Rectal smooth muscle tissue (tissue), 1 donor: ENCODE results near the gene ZFP36.
"Not testable (repeated sequence)": the region's sequence is repeated elsewhere in the genome, so short reads cannot be mapped to it uniquely, and the experiment has no call there.

Source experiments
- H3K27ac ChIP-seq: one replicate; pipeline ENCODE4 v1.7.0; 2013; ENCODE audit warnings: low read depth, low read length, inconsistent platforms
- H3K27me3 ChIP-seq: one replicate; pipeline ENCODE4 v1.7.0; 2013; ENCODE audit warnings: low read length; ENCODE audit not compliant: control insufficient read depth, insufficient read depth
- H3K36me3 ChIP-seq: one replicate; pipeline ENCODE4 v1.7.0; 2013; ENCODE audit warnings: low read length; ENCODE audit not compliant: control insufficient read depth, insufficient read depth
- H3K4me1 ChIP-seq: one replicate; pipeline ENCODE4 v1.7.0; 2013; ENCODE audit warnings: low read length; ENCODE audit not compliant: control insufficient read depth, insufficient read depth
- H3K4me3 ChIP-seq: one replicate; pipeline ENCODE4 v1.7.0; 2013; ENCODE audit warnings: low read length
- H3K9ac ChIP-seq: one replicate; pipeline ENCODE4 v1.7.0; 2013; ENCODE audit warnings: low read length

Gene ZFP36

DNA sequence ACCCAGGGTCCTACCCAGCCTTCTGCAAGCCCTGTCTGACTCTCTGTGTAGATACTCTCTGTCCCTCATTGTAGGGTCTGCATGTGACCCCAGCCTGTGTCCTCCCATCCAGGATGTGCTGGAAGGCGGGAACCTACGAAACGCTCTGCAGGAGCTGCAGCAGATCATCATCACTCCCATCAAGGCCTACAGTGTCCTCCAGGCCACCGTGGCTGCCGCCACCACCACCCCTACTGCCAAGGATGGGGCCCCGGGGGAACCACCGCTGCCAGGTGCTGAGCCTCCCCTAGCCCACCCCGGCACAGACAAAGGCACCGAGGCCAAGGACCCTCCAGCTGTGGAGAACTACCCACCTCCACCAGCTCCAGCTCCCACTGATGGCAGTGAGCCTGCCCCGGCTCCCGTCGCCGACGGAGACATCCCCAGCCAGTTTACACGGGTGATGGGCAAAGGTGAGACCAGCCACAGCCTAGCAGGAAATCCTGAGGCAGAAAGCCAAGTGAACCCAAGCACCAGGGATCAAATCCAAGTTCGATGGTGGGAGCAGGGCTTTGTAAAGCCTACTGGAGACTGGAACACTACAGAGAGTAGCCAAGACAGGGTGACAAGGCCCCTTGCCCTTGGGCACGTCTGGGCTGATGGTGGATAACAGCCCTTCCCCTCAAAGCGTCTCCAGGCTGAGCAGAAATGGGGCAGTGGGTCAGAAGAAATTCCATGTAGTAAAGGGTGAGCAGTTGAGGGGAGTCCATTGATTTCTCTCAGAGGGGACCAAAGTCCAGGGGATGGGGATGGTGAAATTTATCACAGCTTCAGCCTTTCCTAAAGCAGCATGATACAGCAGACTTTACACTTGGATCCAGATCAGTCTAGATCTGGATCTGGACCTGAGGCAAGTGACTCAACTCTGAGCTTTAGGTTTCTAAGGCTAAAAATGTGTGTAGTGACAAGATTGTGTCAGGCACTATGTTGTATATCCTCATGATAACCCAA, 29.0 kb upstream of the ZFP36 start:
- Histone ChIP-seq H3K4me3 (no peak overlapping the region), H3K27ac (no peak overlapping the region), H3K9ac (no peak overlapping the region), H3K4me1 (peaks cover 8% of the 10 kb centered on the region), H3K27me3 (no peaks in the 10 kb centered on the region), H3K36me3 (peaks cover 54% of the 10 kb centered on the region)

DNA sequence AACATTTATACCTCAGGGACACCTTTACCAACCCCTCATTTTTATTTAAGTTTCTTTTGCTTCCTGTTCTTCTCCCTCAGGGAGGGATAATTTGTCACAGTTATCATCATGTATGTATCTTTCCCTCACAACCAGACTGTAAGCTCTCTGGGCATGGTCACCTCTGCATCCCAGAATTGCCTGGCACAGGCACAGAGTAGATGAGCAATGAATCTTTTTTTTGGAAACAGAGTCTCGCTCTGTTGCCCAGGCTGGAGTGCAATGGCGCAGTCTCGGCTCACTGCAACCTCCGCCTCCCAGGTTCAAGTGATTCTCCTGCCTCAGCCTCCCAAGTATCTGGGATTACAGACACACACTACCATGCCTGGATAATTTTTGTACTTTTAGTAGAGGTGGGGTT, 27.3 kb upstream of the ZFP36 start:
- not testable (repeated sequence) for H3K27ac ChIP-seq, H3K4me3 ChIP-seq, H3K4me1 ChIP-seq, H3K27me3 ChIP-seq, H3K9ac ChIP-seq
- H3K36me3 ChIP-seq, result peaks cover 57% of the 10 kb centered on the region

DNA sequence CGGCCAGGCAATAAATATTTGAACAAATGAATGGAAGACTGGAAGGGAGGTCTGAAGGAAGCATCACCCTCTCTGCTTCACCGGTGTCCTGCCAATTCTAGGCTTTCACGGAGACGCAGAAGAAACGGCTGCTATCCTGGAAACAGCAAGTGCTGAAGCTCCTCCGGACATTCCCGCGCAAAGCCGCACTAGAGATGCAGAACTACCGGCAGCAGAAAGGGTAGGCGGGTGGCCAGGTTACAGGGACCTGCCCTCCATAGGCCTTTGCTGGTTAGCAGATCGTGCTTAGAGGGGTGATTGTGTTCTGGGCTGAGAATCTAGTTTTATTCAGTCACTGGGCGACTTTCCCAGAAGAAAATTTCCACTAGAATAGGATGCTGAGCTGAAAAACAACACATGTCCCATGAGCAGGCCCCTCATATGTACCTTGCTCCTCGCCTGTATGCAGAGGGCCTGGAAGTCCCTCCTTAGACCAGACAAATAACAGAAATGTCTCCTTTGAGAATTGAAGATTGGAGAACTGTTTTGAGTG, 26.7 kb upstream of the ZFP36 start:
- no peaks in the 10 kb centered on the region for H3K27me3 ChIP-seq
- no peak overlapping the region for H3K4me3 ChIP-seq
- H3K27ac ChIP-seq, result no peak overlapping the region
- H3K4me1 ChIP-seq, result no peaks in the 10 kb centered on the region
- no peak overlapping the region for H3K9ac ChIP-seq
- H3K36me3 ChIP-seq, result peaks cover 56% of the 10 kb centered on the region

DNA sequence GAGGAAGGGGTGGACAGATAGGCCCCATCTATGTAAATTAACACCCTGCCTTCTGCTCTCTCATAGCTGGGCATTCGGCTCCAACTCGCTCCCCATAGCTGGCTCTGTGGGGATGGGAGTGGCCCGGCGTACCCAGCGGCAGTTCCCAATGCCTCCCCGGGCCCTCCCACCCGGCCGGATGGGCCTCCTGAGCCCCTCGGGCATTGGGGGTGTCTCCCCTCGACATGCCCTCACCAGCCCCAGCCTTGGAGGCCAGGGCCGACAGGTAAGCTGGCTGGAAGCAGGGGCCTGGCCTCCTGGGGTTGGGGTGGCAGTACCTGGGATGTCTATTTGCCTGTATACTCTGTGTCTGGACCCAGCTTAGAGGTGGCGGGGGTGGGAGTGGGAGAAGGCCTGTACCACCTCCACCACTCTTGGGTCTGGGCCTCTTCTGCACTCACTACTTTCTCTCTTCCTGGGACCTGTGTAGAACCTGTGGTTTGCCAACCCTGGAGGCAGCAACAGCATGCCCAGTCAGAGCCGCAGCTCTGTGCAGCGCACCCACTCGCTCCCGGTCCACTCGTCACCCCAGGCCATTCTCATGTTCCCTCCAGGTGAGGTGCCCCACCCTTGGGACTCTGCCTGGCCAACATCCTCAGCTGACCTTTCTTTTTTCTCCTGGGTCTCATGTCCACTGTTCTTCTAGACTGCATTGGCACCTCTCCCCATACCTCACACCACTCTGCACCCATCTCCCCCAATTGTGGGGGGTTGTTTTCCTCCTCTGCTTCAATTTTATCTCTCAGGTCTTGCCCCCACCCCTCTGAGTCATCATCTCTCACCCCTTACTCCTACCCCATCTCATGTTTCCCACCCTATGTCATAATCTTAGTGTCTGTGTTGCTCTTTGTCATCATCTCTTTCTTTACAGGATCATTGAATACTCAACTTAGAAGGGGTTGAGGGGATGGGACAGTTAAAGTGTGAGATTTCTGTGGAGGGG, 25.8 kb upstream of the ZFP36 start:
- Histone ChIP-seq H3K27ac (no peak overlapping the region), H3K9ac (no peak overlapping the region)

DNA sequence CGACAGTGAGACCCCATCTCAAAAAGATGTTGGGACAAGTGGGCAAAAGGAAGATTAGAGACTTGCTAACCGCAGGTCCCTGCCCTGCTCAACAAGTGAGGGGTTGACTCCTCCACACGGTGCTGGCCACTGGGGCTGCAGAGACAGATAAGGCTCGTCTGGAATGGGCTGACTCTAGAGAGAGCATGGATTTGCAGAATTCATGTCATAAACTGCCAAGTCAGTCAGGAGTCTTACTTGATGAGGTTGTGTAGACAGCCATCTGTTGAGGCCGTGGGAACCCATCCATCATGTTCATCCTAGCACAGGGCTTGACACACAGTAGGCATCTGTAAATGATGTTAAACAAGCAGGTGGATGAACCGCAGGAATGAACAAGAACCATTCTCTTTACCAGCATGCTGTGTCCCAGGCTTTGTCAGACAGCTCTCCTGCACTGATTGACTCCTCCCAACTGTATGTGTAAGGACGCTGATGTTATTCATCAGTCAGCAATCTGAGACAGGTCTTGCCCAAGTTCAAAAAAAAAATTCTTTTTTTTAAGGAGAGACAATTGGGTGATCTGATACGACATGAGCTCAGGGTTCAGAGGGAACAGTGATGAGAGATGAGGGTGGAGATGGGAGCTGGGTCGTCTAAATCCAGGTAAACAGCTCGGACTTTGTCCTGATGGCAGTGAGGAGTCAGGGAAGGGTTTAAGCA, 24.6 kb upstream of the ZFP36 start:
- peaks cover 56% of the 10 kb centered on the region for H3K36me3 ChIP-seq
- no peak overlapping the region for H3K27ac ChIP-seq

More for the DNA sequence above, 25.8 kb upstream of the ZFP36 start:
- no peaks in the 10 kb centered on the region for H3K27me3 ChIP-seq
- H3K36me3 ChIP-seq, result peaks cover 50% of the 10 kb centered on the region
- H3K4me3 ChIP-seq, result no peak overlapping the region
- no peaks in the 10 kb centered on the region for H3K4me1 ChIP-seq

DNA sequence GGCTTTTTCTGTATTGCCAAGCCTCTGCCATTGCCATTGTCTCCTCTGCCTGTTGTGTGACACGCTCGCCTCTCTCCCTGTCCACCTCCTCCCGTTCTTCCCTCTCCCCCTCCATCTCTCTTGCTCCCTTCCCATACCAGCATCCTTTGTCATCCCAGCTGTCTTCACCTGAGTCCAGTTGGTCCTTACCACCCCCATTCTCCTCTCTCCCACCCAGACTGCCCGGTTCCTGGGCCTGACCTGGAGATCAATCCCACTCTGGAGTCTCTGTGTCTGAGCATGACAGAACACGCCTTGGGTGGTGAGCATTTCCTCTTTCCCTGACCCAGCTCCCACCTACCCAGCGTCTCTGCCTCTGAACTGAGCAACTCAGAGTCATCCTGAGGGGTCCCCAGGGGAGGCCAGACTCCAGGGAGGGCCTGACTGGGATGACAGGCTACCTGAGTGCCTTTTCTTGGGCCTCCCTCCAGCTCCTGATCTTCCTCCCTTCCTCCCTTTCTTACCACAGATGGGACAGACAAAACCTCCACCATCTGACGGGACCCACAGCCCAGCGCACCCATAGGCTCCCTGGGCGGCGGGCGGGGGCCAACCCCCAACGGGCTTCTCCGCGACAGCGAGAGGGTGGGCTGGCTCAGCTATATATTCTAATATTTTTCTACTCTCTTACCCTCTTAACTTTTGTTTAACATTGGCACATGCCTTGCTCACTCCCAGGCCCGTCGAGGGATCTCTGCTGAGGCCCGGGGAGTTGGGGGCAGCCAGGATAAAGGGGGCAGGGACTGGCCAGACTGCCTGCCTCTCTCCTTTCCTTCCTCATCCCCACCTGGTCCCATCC, 23.4 kb upstream of the ZFP36 start:
- Histone ChIP-seq H3K4me3 (no peak overlapping the region), H3K4me1 (no peaks in the 10 kb centered on the region), H3K36me3 (peaks cover 51% of the 10 kb centered on the region), H3K27me3 (no peaks in the 10 kb centered on the region), H3K27ac (no peak overlapping the region), H3K9ac (no peak overlapping the region)

More for the DNA sequence above, 24.6 kb upstream of the ZFP36 start:
- no peaks in the 10 kb centered on the region for H3K4me1 ChIP-seq
- H3K9ac ChIP-seq, result no peak overlapping the region
- no peaks in the 10 kb centered on the region for H3K27me3 ChIP-seq
- no peak overlapping the region for H3K4me3 ChIP-seq

DNA sequence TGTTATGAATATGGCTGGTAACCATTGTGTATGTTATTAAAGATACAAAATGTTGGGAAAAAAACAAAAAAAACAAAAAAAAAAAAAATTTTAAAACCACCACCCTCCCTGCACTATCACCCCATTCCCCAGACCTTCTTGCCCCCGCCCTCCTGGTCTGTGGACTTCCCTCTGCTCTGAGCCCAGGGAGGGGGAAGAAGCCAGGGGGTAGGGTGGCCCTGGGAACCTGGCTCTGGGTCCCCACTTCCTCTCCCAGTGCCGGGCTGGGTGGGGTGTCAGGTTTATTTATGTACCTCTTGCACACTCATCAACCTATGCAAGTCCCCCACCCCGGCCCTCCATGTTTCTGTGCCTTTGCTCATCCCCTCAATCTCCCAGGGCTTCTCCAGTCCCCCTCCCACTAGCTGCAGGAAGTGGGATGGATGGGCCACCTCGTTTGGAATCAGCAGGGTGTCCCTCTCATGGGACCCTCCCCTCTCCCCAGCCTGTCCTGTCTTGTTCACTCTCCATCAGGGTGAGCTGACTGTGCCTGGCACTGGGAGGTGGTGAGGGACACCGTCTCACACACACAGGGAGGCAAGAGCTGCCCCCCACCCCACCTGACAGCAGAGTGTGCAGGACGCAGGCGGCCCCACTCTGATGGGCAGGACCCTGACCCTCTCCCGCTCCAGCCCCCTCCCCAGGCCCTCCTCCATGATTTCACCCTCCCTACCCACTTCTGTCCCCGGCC, 21.6 kb upstream of the ZFP36 start:
- peaks cover 52% of the 10 kb centered on the region for H3K36me3 ChIP-seq
- H3K4me1 ChIP-seq, result peaks cover 4% of the 10 kb centered on the region
- no peaks in the 10 kb centered on the region for H3K27me3 ChIP-seq
- no peak overlapping the region for H3K9ac ChIP-seq
- H3K27ac ChIP-seq, result no peak overlapping the region
- no peak overlapping the region for H3K4me3 ChIP-seq

DNA sequence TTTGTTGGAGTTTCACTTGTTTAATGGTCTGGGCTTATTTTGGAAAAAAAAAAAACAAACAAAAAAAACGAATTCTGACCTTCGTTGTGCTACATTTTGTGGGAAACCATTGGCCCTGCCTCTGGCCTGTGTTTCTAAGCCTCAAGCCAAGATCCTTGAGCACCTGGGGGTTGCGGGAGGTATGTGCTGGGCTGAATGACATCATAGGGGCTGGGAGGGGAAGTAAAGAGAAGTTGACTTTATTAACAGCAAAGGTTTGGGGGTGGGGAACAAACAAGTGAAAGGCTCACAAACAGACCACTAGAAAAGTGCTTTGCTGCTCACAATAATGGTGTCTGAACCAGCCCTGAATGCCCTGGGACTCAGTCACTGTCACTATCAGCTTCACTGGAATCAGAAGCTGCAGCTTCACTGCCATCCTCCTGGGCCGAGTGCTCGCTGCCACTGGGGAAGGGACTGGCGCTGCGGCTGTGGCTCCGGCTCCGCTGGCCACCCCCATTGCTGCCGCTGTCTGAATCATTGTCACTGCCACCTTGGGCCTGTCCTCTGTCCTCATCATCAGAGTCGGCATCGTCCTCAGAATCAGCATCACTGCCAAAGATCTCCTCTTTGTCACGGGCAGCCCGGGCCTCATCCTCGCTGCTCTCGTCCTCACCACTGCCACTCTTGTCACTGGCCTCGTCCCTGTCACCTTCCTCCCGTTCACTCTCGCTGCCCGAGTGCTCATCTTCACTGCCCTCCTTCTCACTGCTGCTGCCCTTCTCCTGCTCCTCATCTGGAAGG, 20.8 kb upstream of the ZFP36 start:
- Histone ChIP-seq H3K4me3 (no peak overlapping the region), H3K27me3 (no peaks in the 10 kb centered on the region), H3K4me1 (peaks cover 9% of the 10 kb centered on the region), H3K9ac (no peak overlapping the region), H3K27ac (no peak overlapping the region), H3K36me3 (peaks cover 47% of the 10 kb centered on the region)

DNA sequence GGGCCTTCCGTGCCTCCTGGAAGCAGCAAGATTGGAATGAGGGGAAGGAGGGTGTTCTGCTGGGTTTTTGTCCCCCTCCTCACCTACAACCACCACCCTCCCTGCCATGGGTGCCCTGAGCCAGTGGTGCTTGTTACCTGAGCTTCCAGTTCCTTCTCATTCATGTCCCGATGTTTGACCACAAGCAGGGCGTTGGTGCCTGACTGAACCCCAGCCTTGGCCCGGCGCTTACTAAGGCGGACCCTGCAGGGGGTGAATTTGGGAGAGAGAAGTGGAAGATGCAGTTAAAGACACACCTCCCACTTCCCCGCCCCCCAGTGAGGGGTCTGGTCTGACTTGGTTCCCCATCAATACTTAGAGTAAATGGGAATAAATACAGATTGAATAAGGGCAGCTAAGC, 20.1 kb upstream of the ZFP36 start:
- Histone ChIP-seq H3K27ac (no peak overlapping the region), H3K36me3 (peaks cover 43% of the 10 kb centered on the region)

DNA sequence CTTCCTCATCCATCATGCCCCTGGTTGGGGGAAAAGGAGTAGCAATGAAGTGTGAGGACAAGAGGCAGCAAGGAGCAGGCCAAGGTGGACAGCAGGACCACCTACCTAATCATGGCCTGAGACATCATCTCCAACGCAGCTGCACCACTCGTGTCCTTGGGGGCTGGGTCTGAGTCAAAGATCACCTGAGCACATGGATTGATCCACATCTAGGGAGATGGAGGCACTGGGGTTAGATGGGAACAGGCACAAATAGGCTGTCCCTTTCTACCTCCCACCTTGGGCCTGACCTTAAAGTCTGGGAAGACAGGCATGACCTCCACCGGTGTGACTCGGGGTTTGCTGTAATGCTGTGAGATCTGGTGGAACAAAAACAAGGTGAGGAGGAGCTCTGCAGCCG, 18.0 kb upstream of the ZFP36 start:
- H3K27me3 ChIP-seq, result no peaks in the 10 kb centered on the region
- H3K9ac ChIP-seq, result no peak overlapping the region
- no peak overlapping the region for H3K27ac ChIP-seq
- peaks cover 13% of the 10 kb centered on the region for H3K4me1 ChIP-seq
- no peak overlapping the region for H3K4me3 ChIP-seq
- peaks cover 41% of the 10 kb centered on the region for H3K36me3 ChIP-seq

More for the DNA sequence above, 20.1 kb upstream of the ZFP36 start:
- Histone ChIP-seq H3K27me3 (no peaks in the 10 kb centered on the region), H3K9ac (no peak overlapping the region), H3K4me1 (peaks cover 9% of the 10 kb centered on the region), H3K4me3 (no peak overlapping the region)
